Muscle of back (tissue), 11 donors: ENCODE measurements around the gene SKAP2. TPM values are rescaled to one million over a fixed set of nuclear protein-coding genes. Genes with fewer than 3 reads are reported as not detected.
"Not testable (repeated sequence)": the region's sequence is repeated elsewhere in the genome, so short reads cannot be mapped to it uniquely, and the experiment has no call there.

Experiments used
- DNase-seq, 3 donors: peaks; one replicate each; pipeline versions ENCODE4 v3.0.0 to v3.0.0-alpha.2; 2013
- polyA plus RNA-seq, 10 donors: library from polyadenylated mRNA; unstranded; fragments of 120-200 nt; gene quantifications; one replicate each; pipeline ENCODE4 v1.2.1, GENCODE V29; 2013; ENCODE audit not compliant: insufficient read length in 10 of 10

SKAP2 gene
- polyA plus RNA-seq, 10 donors: 9.5 to 15.3 (median 13.5) TPM

DNA sequence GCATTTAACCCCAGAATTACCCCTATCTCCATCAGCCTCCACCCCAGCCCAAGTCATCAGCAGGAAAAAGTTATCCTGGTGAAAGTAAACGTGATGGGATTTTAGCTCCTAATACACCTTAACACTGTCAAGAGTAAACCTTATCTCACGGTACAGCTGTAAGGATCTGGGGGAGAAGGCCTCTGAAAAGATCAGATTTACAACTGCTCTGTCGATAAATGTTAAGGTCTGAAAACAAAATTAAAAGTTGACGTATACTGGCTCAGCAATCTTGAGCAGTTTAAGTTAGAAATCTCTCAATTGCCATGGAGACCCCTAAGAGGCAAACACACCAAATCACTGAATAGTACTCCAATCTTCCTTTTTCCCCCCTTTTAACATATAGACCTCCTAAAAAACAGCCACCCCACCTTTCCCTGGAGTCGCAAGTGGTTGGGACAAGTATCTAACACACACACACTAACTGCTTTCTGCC is 6.1 kb downstream of the SKAP2 start:
- no peak for DNase-seq

DNA sequence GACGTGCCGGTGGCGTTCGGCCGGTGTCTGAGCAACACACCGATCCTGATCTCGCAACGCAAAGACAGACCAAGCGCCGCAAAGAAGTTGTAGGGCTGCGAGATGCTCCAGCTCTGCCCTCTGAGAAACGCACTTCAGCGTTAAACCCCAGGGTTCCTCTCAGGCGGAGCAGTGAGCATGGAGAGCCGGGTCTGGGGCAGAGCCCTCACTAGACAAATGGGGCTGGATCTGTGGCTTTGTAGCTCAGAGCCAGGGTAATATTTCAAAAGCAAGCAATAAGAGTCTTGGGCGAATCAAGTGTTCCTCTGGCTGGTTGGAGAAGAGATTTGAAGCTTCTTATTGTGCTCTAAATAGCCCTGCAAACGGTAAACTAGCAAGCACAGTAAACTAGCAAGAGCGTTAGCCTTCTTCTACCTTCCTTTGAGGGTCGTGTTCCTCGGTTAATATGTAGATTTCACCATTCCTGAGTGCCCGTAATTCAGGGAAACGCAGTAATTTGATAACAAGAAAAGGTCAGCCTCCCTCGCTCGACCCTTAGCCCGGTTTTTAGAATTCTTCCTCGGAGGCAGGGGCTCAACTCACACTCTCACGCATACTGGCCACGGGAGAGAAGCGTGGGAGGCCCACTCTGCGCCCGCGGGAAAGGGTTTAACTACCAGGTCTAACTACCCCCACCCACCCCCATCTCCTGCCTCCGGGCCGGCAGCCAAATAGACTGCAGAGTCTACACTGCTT is 6.7 kb downstream of the SKAP2 start:
- peak in 1 of 3 donors; percentile 70 for DNase-seq

DNA sequence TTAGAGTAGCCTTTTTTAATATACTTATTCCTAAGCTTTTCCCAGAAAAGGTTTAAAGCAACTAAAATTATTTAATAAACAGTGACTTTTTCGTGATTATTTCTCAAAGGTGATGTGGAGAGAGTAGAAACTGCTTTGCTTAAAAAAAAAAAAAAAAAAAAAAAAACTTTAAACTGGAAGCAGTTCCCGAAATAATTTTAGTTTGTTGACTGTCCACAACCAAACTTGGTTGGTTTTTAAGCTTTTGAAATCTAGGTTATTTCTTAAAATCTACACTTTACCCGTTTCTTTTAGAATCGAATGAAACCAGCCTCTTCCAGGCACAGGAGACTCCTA is 7.3 kb downstream of the SKAP2 start:
- DNase-seq: no peak

GRCh38 chr7:26856176-26856985 is 8.0 kb downstream of the SKAP2 start:
- DNase-seq: peak in 1 of 3 donors; percentile 64

DNA sequence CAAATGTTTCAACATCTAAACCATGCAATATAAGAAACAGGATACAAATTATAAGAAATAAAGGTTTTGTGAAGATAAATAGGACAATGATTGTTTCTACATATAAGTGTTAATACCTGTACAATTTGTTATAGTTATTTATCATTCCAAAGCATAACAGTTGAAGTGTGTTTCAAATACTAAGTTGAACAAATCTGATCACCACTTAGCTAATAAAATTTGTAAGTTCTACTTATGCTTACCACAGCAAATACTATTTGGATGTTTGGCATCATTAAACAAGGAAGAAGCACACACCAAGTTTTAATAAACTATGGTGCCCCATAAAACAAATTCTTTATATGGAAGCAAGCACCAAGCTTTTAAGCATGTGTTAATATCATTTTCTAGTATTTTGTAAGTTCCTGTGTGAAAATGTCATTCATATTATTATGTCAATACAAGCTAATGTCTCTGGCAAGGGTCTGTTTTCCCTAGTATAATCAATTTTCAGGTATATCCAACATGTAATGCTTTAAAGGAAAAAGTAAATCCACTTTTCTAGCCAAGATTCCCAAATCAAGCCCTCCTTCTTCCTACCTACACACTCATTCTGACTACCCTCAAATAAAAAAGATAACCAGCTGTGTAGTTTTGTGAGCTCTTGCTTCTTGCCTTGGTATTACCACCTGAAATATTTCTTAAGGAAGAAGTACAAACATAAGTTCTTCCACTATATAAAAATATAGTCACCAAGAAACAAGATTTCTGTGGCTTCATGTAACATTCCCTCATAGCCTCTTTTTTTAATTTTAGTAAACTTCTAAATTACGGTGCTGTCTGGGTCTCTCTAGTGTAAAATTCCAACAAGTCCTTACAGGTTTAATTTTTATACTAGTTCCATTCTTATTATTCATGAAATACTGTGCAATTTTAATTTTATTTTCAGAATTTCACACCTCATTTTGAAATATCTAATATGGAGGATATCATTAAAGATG is 9.2 kb downstream of the SKAP2 start:
- peak in 2 of 3 donors; percentile 24 to 55 for DNase-seq

DNA sequence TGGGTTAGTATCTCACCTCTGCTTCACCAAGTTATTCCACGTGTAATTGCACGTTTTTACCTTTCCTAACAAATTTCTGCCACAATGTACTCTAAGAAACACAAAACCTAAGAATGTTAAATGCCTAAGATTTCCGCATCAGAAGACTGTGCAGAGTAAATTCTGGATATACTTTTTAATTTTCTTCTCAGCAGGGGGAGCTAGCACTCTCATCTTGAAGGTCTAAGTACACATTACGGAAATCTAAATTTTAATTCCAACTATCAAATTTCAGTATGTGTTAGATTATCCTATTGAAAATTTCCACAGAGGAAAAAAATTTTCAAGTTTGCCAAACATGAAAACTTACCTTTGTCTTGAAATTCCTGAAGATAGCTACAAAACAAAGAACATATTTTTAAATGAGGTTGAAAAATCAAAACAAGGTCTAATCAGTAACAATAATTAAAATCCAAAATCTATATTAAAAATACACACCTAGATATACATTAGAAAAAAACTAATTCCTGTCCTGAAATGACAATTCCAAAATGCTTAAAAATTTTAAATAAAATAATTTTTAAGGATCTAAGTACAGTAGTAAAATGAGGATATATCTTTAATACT is 10.5 kb downstream of the SKAP2 start:
- DNase-seq: peak; percentile 62 to 86 (median 69)

GRCh38 chr7:26850193-26850651 is 14.2 kb downstream of the SKAP2 start:
- DNase-seq: no peak

GRCh38 chr7:26843705-26844104 is 20.7 kb downstream of the SKAP2 start:
- DNase-seq: peak in 1 of 3 donors; percentile 34

DNA sequence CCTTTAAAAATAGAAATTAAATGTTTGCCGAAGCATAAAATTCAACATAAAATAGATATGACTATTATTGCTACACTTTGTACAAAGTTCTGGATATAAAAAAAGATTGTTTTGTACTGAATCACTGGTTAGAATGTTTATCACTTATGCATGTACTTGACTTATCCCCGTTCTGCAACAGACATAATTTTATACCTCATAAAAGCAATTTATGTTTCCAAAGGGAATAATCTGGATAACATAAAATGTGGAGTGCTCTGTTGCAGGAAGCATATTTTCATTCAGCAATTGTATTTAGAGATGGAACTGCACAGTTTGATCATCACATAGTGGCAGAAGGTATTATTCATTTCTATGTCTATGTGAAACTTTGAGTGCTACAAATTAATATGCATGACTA is 21.5 kb downstream of the SKAP2 start:
- peak in 1 of 3 donors; percentile 69 for DNase-seq

GRCh38 chr7:26841003-26841739 is 23.2 kb downstream of the SKAP2 start:
- DNase-seq: peak in 1 of 3 donors; percentile 44

DNA sequence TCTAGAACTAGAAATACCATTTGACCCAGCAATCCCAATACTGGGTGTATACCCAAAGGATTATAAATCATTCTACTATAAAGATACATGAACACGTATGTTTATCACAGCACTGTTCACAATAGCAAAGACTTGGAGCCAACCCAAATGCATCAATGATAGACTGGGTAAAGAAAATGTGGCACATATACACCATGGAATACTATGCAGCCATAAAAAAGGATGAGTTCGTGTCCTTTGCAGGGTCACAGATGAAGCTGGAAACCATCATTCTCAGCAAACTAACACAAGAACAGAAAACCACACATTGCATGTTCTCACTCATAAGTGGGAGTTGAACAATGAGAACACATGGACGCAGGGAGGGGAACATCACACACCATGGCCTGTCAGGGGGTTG is 27.6 kb downstream of the SKAP2 start:
- DNase-seq: not testable (repeated sequence)

GRCh38 chr7:26815426-26815825 is 49.0 kb downstream of the SKAP2 start:
- DNase-seq: no peak

DNA sequence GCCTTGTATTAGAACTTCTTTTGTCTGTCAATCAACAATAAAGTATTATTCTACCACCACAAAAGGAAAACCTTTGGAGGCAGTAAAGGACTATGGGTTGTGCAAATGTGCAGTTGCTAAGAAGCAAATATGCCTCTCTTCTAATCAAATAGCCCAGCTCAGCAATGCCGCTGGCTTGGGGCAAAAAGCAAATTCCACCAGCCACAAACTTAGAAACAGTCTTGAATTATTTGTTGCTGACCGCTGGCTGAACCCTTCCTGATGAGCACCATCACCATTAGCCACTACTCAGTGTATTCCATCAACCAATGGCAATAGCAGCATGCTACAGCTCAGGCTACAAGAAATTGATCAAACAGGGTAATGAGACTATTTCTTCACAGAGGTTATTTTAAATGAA is 51.0 kb downstream of the SKAP2 start:
- peak; percentile 2 to 47 (median 7) for DNase-seq

DNA sequence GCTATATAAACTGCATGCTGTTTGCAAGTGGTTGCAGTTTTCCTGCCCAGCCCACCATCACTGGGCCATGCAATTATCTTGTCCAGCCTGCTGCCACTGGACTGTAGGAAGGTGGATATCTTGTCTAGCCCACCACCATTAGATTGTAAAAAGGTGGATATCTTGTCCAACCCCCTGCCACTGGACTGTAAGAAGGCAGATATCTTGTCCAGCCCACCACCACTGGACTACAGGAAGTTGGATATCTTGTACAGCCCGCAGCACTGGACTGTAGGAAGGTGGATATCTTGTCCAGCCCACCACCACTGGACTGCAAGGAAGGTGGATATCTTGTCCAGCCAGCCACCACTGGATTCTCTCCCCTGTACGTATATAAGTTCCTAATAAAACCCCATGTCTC is 69.8 kb downstream of the SKAP2 start:
- no peak for DNase-seq

DNA sequence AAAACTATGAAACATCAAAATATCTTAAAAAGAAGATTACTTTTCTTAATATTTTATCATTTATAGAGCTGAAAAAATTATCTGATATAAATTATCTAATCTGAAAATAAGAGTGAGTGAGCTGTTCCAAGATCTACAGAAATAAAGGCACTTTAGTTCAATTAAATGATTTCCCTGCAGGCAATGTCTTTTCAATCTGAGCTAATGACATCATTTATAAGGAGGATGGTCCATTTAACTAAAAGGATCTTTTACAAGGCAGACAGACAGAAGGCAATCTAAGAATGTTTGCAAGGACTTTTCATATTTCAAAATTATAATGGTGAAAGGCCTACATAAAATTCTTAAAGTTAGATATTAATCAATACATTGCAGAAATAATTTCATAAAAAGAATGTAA is 71.8 kb downstream of the SKAP2 start:
- DNase-seq: no peak

GRCh38 chr7:26792006-26792405 is 72.4 kb downstream of the SKAP2 start:
- DNase-seq: no peak

GRCh38 chr7:26789481-26790184 is 74.8 kb downstream of the SKAP2 start:
- DNase-seq: peak in 1 of 3 donors; percentile 6

DNA sequence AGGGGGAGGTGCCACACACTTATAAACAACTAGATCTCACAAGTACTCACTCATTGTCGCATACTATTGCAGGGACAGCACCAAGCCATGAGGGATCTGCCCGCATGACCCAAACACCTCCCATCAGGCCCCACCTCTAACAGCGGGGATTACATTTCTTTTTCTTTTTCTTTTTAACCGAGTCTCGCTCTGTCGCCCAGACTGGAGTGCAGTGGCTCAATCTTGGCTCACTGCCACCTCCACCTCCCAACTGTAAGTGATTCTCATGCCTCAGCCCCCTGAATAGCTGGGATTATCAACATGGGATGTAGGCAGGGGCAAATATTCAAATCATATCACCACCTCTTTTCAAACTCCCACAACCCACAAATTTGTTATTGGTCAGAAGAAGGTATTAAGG is 76.7 kb downstream of the SKAP2 start:
- peak in 1 of 3 donors; percentile 5 for DNase-seq

GRCh38 chr7:26784118-26784517 is 80.3 kb downstream of the SKAP2 start:
- no peak for DNase-seq

GRCh38 chr7:26782501-26782900 is 81.9 kb downstream of the SKAP2 start:
- DNase-seq: no peak
